Measurements from ENCODE around the gene ENTPD3.
A peak's percentile ranks its signal among the peaks of the same experiment; 100 is the strongest.
"Not testable (repeated sequence)": the region's sequence is repeated elsewhere in the genome, so short reads cannot be mapped to it uniquely, and the experiment has no call there.

Gene ENTPD3

DNA sequence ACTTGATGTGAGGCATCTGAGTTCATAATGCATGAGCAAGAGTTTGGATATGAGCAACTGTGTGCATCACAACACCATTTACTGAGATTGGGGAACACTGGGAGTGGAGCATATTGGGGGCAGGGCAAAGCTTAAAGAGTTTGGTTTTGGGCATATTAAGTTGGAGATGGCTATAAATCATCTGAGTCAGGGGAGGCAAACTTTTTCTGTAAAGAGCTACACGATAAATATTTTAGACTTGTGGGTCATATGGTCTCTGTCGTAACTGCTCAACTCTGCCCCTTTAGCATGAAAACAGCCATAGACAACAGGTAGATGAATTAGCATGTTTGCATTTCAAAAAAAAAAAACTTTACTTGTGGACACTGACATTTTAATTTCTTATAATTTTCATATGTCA is 20.0 kb downstream of the ENTPD3 start:
- no peak for DNase-seq (ENCODE audit: low read depth in 2 of 2)

DNA sequence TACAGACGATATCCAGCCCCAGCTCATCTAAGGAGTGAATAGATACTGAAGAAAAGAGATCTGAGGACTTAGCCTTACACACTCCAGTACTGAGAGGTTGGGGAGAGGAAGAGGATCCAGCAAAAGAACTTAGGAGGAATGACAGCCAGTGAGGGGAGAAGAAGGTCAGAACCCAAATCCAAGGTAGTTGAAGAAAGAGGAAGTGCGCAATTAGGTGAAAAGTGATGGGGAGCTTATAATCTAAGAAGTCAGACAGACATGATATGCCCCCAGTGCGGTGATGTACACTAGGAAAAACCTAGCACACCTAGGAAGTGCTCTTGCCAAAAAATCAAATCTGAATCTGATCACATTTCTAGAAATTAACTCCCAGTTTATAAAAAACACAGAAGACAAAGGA is 20.6 kb downstream of the ENTPD3 start:
- DNase-seq (ENCODE audit: low read depth in 2 of 2) = no peak

DNA sequence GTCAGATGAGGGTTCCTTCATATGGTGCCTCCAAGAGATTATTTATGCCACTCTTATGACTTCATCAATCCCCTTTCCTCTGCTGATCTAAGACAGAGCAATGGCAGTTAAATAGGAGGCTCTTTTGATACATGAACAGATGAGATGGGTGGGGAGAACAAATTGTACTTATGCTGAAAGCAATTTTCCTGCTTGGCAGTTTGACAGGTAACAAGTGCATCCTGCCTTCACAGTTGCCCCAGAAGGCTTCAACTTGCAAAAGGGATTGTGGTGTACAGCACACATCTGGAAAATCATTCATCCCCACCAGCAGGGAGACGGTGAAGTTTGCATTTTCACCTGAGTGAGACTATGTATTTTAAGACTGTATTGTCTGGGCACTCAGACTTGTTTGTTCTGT is 27.3 kb downstream of the ENTPD3 start:
- no peak for DNase-seq (ENCODE audit: low read depth in 2 of 2)

DNA sequence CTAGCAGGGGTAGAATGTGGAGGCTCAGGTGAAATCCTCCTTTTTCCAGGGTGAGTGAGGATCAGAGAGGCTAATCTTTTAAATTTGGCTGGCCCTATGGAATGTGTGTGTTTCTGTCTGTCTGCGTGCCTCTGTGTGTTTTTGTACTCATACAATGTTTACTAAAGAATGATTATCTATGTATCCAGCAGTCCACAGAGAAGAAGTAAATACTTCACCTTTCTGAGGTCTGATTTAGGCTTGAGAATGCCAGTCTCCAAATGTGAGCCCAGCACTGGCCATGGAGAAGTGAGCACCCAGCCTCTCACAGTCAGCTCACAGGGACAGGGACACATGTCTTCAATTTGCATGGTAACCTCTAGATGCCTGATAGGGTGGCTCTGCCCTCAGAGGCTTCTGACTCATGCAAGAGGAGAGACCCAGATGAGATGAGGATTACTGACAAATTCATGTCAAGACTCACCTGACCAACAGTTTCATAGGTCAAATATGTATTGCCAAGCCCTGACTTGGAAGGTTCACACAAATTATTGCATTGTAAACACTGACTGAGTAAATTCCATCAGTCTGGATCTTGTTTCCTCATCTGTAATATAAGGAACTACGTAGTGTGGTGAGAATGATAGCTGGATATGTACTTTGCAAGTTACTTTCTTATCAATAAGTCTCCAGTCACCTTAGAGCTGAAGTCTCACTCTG is 31.0 kb downstream of the ENTPD3 start:
- DNase-seq (ENCODE audit: low read depth in 2 of 2) = no peak

DNA sequence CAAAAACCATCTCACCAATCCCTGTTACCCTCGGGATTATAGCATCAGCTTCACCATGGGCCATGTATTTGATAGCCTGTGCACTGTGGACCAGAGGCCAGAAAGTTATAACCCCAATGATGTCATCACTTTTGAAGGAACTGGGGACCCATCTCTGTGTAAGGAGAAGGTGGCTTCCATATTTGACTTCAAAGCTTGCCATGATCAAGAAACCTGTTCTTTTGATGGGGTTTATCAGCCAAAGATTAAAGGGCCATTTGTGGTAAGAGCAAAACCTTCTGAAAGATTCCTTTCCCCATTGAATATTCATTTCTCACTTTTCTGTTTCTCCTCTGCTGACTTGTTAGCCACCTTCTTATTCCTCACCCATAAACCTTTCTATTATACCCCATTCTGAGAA is 35.9 kb downstream of the ENTPD3 start:
- DNase-seq (ENCODE audit: low read depth in 2 of 2) = no peak

DNA sequence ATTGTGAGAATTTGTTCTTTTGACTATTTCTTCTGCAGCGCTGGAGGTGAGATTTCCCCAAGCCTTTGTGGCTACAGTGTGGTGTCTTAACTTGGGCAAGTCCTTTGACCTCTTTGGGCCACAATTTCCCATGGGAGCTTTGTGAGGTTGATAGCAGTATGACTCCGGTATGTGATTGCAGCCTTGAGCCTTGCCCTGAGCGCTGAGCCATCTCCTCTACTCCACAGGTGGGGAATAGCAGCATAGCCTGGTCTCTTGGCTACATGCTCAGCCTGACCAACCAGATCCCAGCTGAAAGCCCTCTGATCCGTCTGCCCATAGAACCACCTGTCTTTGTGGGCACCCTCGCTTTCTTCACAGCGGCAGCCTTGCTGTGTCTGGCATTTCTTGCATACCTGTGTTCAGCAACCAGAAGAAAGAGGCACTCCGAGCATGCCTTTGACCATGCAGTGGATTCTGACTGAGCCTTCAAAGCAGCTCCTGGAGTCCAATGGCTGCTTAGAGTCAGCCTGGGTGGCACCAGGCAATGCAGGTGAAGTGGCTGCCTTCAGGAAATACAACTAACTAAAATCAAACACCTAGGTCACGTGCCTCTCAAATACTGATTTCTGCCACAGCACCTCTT is 40.2 kb downstream of the ENTPD3 start:
- DNase-seq (ENCODE audit: low read depth in 2 of 2) = no peak

DNA sequence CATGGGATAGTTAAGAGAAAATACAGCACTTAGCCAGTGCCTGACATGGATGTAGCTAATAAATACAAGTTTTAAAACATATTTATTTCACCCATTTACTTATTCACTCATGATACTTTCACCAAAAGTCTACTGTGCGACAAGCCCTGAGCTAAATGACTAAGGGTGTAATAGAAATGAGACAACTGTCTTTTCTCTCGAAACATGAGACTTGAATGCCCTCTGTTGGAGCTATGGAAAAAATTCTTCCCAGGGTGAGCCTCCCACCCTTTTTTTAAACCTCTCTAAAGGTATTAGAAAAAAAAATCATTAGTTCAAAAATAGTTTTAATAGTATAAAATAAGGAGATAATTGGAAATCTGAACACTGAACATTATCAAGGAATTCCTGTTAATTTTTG is 45.8 kb downstream of the ENTPD3 start:
- no peak for DNase-seq (ENCODE audit: low read depth in 2 of 2)

DNA sequence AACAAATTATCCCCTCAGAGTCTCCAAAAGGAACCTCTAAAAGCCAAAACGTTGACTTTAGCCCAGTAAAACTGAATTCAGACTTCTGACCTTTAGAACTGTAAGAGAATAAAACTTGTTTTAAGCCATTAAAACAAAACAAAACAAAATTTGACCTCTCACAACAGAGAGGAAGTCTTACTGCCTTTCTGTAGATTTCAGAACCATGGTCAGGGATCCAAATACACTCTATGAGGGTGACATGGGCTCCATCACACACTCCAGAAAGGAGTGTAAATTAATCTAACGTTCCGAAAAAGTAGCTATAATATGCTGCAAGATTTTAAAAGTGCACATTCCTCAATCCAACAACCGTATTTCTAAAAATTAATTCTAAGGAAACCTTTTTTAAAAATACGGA is 50.9 kb downstream of the ENTPD3 start:
- no peak for DNase-seq (ENCODE audit: low read depth in 2 of 2)

DNA sequence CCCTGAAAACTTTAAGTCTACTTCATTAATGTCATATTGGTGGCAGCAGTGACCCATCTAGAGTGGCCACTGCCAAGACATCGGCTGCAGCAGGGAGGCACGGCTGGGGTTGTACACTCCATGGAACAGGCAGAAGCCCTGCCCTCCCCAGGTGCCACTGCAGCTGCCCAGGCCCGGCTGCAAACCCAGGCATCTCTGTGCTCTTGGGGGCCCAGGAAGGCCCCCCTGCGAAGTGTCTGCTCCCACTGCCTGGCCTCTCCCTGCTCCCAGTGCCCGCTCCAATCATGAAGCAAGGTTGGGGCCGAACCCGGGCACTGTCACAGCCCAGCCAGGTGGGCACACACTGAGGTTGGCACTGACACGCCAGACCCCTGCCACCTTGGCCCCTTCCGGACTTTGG is 58.1 kb downstream of the ENTPD3 start:
- DNase-seq (ENCODE audit: low read depth in 2 of 2) = no peak

DNA sequence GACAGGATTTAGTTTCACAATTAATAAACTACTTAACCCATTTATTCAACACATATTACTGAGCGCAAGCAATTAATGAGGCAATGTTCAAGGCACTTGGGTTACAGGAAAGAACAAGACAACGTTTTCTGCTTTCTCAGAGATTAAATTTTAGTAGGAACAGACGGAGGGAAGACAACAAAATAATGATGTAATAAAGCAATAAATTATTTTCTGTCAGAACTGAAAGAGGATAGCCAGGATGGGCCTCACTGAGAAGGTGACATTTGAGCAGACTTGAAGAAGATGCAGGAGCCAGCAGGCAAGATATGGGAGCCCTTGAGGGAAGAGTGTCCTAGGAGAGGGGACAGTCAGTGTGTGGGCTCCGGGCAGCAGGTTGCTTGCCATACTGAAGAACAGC is 58.9 kb downstream of the ENTPD3 start:
- no peak for DNase-seq (ENCODE audit: low read depth in 2 of 2)

DNA sequence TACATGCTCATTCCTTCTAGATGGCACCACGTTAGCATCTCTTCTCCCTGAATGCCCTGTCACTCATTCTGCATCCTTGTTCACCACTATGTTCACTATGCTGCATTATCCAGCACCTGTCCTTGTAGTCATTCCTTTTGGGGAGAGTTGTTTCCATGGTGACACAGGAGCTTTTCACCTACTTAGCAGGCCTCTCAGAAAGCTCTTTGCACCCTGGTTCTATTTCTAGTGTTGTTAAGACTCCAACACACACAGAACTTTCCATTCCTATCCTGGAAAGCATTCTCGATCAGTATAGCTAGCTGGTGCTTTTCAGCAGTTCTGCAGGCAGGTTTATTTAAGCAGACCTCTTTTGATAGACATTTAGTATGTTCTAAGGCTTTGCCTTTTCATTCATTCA is 63.5 kb downstream of the ENTPD3 start:
- no peak for DNase-seq (ENCODE audit: low read depth in 2 of 2)

DNA sequence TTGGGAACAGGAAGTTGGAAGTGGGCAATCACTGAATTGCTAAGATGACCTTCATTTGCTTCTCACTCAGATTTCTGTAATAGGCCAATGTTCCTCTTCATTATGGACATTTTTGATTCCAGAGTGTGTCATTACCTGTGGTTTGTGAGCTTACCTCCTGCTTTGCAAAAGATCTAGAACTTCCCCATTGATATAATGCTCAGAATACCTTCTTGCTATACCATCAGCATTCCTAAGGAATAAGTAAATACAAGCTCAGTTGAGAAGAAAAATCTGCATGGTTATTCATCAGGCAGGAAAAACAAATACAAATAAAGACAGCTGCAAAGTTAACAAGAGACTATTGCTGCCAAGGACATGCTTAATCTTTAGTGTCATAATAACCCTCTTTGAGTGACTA is 64.6 kb downstream of the ENTPD3 start:
- DNase-seq (ENCODE audit: low read depth in 2 of 2) = no peak

DNA sequence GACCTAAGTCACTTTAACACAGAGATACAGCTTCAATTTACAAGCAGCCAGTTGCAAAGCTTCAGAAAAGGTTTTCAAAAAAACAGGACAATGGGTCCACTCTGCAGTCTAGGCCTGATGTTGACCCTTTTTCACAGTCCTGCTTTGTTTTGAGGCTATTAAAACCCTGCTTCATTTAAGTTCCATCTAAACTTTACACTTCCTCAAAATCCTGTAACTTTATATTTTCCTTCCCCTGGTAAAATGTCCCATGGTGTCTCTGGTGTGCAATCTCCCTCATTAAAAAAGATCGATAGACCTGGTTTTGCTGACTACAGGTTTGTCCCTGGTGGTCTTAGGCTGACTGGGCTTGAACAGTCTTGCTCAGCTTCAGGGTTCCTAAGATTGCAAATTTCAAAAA is 65.1 kb downstream of the ENTPD3 start:
- no peak for DNase-seq (ENCODE audit: low read depth in 2 of 2)

DNA sequence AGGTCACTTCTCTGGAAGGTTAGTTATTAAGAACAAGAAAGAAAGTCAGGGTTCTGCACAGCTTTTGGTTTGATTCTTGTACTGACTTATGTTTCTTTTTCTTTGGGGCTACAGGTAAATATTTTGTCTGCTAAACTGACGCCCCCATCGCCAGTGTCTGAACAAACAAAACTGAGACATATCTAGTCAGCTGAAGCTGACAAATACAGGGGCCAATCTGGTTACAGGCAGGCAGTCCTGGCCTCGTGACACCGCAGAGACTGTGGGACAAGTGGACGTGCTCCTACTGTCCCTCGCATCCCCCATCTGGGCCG is 65.5 kb downstream of the ENTPD3 start:
- no peak for DNase-seq (ENCODE audit: low read depth in 2 of 2)

DNA sequence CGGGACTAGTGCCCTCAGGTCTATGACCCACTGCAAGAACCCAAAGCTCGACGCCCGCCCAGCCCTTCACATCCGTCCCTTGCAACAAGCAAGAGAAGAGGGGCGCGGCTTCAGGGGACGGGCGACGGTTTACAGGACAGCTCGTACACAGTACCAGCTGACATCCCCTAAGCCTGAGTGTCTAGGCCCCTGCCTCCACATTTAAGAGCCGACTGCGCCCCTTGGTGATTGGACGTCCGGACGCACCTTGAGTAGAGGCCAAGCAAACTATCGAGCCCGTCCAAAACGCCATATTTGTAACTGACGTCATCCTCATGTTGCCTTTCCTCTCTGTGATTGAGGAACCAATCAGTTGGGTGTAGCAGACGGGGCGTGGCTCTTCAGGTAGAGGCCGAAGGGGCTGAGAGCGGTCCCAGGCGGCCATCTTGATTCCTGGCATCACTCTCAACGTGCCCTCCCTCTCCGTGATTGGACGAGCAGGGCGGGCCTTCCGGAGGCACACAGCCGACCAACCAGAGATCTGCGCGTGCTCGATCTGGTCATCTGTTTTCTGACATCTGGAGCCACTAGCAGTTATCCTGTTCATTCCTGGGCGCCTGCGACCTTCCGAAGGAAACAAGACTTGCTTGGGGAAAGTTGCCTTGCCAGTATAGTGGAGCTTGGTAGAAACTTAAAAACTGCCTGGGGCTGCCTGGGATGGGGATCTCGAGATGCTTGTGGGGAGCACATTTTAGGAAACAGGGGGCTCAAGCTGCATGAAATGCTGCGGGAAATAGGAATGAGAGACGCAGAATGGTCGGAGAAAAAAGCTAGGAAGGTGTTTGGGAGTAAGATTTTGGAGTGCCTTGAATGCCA is 66.1 kb downstream of the ENTPD3 start:
- peak; percentile 89 to 94 for DNase-seq (ENCODE audit: low read depth in 2 of 2)

DNA sequence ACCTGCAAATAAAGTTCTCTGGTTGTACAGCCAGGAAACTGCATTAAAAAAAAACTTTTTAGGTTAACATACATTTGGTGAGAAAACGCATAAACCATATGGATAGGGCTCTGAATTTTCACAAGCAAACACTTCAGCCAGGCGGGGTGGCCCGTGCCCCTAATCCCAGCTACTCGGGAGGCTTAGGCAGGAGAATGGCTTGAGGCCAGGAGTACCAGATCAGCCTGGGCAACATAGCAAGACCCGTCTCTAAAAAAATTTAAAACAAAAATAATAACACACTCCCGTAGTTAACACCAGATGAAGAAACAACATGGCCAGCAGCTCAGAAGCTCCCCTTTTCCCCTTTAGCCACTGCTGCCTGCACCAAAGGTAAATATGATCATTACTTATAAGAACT is 66.9 kb downstream of the ENTPD3 start:
- no peak for DNase-seq (ENCODE audit: low read depth in 2 of 2)

DNA sequence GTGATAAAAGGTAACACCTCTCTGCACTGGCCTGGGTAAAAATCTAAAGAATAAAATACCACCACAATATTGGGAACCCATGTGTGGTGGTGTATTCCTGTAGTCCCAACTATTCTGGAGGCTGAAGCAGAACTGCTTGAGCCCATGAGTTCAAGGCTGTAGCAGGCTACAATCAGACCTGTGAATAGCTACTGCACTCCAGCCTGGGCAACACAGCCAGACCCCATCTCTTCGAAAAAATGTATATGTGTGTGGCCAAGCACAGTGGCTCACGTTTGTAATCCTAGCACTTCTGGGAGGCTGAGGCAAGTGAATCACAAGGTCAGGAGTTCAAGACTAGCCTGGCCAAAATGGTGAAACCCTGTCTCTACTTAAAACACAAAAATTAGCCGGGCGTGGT is 68.3 kb downstream of the ENTPD3 start:
- no peak for DNase-seq (ENCODE audit: low read depth in 2 of 2)

DNA sequence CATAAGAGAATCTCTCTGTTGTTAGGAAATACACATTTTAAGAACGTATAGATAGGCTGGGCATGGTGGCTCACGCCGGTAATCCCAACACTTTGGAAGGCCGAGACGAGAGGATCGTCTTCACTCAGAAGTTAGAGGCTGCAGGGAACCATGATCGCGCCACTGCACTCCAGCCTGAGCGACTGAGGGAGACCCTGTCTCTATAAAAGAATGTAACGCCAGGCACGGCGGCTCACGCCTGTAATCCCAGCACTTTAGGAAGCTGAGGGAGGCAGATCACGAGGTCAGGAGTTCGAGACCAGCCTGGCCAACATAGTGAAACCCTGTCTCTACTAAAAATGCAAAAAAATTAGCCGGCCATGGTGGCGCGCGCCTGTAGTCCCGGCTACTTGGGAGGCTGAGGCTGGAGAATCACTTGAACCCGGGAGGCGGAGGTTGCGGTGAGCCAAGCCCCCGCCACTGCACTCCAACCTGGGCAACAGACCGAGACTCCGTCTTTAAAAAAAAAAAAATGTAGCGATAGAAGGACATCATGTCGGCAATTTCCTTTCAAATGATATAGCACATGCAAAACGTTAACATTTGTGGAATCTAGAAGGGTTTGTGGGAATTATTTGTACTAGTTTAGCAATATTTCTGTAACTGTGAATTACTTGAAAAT is 69.4 kb downstream of the ENTPD3 start:
- DNase-seq (ENCODE audit: low read depth in 2 of 2) = no peak

DNA sequence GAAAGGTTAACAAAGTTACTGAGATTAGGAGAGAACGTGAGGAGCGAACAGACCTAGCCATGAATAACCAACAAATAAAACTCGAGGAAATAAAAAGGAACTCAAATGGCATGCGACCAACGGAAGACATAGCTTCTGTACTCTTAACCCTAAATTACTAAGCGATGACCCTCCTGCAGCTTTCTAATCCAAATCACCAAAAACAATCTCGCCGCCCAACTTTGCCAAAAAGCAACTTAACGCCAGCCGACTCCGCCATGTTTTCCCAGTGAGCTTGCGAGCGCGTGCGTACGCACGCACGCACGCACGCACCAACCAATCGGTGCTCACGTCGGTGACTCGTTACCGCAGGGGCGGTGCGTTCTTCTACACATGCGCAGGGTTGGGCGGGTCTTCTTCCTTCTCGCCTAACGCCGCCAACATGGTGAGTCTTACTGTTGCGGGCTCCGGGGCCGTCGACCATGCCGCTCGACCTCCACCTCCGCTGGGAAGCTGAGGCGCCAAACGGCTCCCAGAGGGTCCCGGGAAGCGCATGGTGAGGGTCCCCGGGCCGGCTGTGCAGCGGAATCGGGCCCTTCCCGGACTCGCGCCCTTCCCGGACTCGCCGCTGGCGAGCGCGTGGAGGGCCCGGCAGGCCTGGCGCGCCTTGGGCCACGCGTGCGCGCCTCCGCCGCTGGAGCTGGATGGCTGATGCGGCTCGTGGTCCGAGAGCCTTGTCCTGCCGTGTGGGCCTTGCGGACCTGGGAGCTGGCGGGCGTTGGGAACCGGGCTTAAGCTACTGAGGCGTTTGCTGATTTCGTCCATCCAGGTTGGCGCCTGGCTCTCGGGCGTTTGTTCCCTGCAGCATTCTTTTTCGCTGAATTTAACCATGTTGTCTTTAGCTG is 70.2 kb downstream of the ENTPD3 start, which contains the start of gene RPL14:
TSS of gene RPL14 (plus strand) at position 400 of the 884 bp plus-strand sequence. CDS start at position 533, 133 bp downstream.
- peak; percentile 81 to 93 for DNase-seq (ENCODE audit: low read depth in 2 of 2)

DNA sequence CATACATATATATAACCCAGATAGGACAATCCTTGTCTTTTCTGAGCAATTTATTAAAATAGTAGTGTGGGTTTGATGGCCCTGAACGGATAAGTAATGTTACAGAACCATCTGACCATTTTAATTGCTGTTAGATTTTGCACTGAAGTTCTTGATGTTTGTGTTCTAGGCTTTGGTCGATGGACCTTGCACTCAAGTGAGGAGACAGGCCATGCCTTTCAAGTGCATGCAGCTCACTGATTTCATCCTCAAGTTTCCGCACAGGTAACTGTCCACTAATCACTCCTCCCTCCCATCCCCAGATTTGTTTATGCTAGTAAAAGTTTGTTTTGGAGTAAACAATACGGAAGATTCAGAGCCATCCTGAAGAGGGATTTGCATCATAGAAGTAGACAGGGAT is 71.5 kb downstream of the ENTPD3 start:
- DNase-seq (ENCODE audit: low read depth in 2 of 2) = no peak

DNA sequence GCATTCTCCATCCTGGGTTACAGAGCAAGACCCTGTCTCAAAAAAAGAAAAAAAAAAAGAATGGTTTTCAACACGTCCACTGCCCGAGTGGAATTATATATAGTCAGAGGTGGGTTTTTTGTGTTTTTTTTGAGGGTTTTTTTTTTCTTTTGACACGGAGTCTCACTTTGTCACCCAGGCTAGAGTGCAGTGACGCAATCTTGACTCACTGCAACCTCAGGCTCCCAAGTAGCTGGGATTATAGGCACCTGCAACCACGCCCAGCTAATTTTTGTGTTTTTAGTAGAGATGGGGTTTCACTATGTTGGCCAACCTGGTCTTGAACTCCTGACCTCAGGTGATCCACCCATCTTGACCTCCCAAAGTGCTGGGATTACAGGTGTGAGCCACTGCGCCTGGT is 73.5 kb downstream of the ENTPD3 start:
- not testable (repeated sequence) for DNase-seq (ENCODE audit: low read depth in 2 of 2)

All from stimulated activated CD8-positive, alpha-beta memory T cell treated with anti-CD3 and anti-CD28 coated beads, Interleukin-15, amount 100 ng/mL, for 4 hours (primary cell).